Measurements from ENCODE around the gene CFAP65. TPM values are rescaled to one million over a fixed set of nuclear protein-coding genes. Genes with fewer than 3 reads are reported as not detected.
A peak's percentile ranks its signal among the peaks of the same experiment; 100 is the strongest.

Gene CFAP65
- total and polyA plus RNA-seq, 2 of the 13 experiments (the other 11 are each of a cell fraction or from before 2014, with no cell fraction given) = 0.05 TPM; not detected in 1

GRCh38 chr2:218979846-218980734 lies 61.2 kb downstream of the CFAP65 start (continued):
- TF ChIP-seq ZNF678 (CRISPR knock-in tag; IDR thresholded peaks at IDR 0.05) = no peak
- TF ChIP-seq CCDC6 (CRISPR knock-in tag; IDR thresholded peaks at IDR 0.05) = peak; percentile 66
- no peak for TF ChIP-seq ZNF562 (CRISPR knock-in tag; IDR thresholded peaks at IDR 0.05; ENCODE audit: borderline replicate concordance)
- no peak for TF ChIP-seq ZBTB1 (CRISPR knock-in tag; IDR thresholded peaks at IDR 0.05; ENCODE audit: borderline replicate concordance)
- TF ChIP-seq PAF1 (CRISPR knock-in tag; IDR thresholded peaks at IDR 0.05) = no peak
- TF ChIP-seq ZBTB33 (CRISPR knock-in tag; IDR thresholded peaks at IDR 0.05) = peak; percentile 51; the same call in 1 of the 2 replicates
- TF ChIP-seq NFKBIZ (CRISPR knock-in tag; IDR thresholded peaks at IDR 0.05) = no peak
- no peak for TF ChIP-seq NR0B2 (CRISPR knock-in tag; IDR thresholded peaks at IDR 0.05)
- TF ChIP-seq LRRFIP1 (CRISPR knock-in tag; conservative IDR thresholded peaks at IDR 0.05) = no peak
- peak; percentile 85 to 89 for TF ChIP-seq HMGXB4 (CRISPR knock-in tag; IDR thresholded peaks at IDR 0.05; ENCODE audit: borderline replicate concordance in 1 of 2, low read depth in 1 of 2)
- peak; percentile 38 for TF ChIP-seq PHF5A (CRISPR knock-in tag; IDR thresholded peaks at IDR 0.05; ENCODE audit: low read depth, unreplicated experiment)
- TF ChIP-seq RXRB (CRISPR knock-in tag; IDR thresholded peaks at IDR 0.05; ENCODE audit: borderline replicate concordance) = no peak; the same call in 1 of the 2 replicates
- TF ChIP-seq CERS6 (CRISPR knock-in tag; IDR thresholded peaks at IDR 0.05) = no peak
- TF ChIP-seq, protein P1, sequence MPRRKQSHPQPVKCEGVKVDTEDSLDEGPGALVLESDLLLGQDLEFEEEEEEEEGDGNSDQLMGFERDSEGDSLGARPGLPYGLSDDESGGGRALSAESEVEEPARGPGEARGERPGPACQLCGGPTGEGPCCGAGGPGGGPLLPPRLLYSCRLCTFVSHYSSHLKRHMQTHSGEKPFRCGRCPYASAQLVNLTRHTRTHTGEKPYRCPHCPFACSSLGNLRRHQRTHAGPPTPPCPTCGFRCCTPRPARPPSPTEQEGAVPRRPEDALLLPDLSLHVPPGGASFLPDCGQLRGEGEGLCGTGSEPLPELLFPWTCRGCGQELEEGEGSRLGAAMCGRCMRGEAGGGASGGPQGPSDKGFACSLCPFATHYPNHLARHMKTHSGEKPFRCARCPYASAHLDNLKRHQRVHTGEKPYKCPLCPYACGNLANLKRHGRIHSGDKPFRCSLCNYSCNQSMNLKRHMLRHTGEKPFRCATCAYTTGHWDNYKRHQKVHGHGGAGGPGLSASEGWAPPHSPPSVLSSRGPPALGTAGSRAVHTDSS (CRISPR knock-in tag; conservative IDR thresholded peaks at IDR 0.05) = no peak
- no peak for TF ChIP-seq RBAK (CRISPR knock-in tag; IDR thresholded peaks at IDR 0.05)

Measured in HepG2 (cell line).